Ecto neural progenitor cell (in vitro differentiated cells): ENCODE results near the gene RSRC2.
A peak's percentile ranks its signal among the peaks of the same experiment; 100 is the strongest.
"Not testable (repeated sequence)": the region's sequence is repeated elsewhere in the genome, so short reads cannot be mapped to it uniquely, and the experiment has no call there.

ENCODE experiments used
- DNase-seq: peaks from one replicate; pipeline ENCODE4 v3.0.0-alpha.2; 2018; ENCODE audit warnings: low spot score

Gene RSRC2, protein sequence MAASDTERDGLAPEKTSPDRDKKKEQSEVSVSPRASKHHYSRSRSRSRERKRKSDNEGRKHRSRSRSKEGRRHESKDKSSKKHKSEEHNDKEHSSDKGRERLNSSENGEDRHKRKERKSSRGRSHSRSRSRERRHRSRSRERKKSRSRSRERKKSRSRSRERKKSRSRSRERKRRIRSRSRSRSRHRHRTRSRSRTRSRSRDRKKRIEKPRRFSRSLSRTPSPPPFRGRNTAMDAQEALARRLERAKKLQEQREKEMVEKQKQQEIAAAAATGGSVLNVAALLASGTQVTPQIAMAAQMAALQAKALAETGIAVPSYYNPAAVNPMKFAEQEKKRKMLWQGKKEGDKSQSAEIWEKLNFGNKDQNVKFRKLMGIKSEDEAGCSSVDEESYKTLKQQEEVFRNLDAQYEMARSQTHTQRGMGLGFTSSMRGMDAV

DNA sequence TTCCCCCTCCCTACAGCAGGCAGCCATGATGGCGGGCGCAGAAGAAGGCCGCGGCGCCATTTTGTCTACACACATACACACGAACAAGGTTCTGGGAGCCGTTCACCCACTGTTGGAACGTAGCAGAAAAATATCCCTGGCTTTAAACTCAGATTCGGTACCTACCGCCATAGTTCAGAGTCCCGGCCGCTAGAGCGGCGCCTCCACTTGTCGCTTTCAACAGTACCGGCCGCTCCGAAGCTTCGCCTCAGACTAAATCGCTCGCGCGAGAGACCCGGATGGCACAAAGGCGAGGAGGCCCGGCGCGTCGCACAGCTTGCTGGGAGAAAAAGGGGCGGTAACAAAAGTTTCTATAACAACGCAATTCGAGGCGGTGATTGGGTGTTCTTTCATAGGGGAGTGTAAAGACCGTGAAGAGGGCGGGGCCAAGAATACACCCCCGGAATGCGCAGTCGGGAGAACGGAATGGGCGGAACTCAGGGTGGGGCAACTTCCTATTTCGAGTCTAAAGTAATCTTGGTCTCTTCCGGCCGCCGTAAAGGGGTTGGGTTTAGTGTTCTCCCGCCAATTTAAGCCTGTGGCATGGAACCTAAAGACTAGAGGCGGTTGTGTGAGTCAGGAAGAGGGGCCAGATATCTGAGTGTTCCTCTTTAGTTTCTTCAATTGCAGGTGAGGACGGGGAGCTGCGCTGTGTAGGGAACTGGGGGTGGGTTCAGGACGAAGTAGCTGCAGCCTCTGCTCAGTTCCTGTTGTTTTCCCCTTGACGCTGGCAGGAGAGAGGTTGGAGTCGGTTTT is at the start of gene RSRC2, which contains the start of gene KNTC1:
RSRC2 (minus strand) TSS at position 254 of the 795 bp plus-strand sequence; CDS start at position 171, 83 bp downstream.
KNTC1 (plus strand) TSS at position 567 of the 795 bp plus-strand sequence. CDS start 2,815 bp downstream, outside the sequence.
- peak; percentile 99 for DNase-seq

DNA sequence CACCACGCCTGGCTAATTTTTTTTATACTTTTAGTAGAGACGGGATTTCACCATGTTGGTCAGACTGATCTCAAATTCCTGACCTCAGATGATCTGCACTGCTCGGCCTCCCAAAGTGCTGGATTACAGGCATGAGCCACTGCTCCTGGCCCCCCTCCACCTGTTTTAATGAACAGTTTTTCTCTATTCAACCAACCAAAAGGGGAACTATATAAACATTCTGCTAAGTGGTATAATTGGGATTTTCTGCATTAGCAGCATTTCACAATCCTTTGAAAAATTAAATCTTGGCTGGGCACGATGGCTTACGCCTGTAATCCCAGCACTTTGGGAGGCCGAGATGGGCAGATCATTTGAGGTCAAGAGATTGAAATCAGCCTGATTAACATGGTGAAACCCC is 45.1 kb upstream of the RSRC2 start:
- no peak for DNase-seq

DNA sequence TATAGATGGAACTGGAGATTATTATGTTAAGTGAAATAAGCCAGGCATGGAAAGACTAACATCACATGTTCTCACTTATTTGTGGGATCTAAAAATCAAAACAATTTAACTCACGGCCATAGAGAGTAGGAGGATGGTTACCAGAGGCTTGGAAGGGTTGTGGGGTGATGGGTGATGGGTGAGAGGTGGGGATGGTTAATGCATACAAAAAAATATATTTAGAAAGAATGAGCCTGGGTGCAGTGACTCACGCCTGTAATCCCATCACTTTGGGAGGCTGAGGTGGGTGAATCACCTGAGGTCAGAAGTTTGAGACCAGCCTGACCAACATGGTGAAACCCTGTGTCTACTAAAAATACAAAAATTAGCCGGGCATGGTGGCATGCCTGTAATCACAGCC is 43.3 kb upstream of the RSRC2 start:
- not testable (repeated sequence) for DNase-seq

DNA sequence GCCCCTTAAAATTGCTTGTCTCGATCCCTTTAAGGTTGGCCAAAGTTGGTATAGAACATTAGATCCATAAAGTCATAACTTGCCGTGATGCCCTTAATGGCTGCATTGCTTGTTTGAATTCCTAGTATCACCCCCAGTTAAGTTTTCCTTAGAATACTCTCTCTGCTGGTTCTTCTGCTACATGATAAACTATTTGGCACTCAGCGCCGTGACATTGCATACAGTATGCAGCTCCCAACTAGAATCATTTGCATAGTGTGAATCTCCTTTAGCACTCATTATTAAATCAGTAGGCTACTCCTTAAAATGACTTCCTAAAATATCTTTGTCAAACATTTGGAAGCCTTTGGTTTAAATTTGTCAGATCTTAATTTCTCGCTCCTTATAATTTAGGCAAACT is 42.6 kb upstream of the RSRC2 start:
- no peak for DNase-seq

DNA sequence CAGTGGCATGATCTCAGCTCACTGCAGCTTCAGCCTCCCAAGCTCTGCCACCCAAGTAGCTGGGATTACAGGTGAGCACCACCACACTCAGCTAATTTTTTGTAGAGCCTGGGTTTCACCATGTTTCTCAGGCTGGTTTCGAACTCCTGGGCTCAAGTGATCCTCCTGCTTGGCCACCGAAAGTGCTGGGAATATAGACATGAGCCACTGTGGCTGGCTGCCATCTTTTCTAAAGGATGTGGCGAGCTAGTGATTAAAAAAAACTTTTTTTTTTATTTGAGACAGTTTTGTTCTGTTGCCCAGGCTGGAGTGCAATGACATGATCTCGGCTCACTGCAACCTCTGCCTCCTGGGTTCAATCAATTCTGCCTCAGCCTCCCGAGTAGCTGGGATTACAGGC is 40.1 kb upstream of the RSRC2 start:
- not testable (repeated sequence) for DNase-seq

DNA sequence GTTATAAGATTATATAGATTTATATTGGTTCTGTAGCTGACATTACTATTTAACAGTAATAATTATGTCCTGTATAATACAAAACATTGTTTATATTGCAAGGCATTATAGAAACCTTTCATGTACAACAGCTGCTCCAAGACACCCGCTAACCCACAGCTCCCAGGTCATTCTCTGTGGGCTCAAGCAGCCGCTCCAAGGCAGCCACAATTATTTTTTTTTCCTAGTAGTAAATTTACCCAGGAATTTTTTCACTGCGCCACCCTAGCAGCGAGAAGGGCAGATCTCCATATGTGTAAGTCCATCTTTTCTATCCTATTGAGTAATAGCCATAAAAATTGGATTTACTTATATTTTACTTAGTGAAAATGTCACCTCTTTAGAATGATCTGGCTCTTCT is 36.6 kb upstream of the RSRC2 start:
- DNase-seq = no peak

DNA sequence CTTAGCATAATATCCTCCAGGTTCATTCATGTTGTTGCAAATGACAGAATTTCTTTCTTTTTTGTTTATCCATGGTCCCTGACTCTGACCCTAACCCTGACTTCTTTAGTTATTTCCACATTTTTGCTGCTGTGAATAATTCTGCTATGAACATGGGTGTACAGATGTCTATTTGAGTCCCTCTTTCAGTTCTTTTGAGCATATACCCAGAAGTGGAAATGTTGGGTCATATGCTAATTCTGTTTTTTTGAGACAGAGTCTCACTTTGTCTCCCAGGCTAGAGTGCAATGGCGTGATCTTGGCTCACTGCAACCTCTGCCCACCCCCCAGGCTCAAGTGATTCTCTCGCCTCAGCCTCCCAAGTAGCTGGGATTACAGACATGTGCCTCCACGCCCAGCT is 33.4 kb upstream of the RSRC2 start:
- no peak for DNase-seq

DNA sequence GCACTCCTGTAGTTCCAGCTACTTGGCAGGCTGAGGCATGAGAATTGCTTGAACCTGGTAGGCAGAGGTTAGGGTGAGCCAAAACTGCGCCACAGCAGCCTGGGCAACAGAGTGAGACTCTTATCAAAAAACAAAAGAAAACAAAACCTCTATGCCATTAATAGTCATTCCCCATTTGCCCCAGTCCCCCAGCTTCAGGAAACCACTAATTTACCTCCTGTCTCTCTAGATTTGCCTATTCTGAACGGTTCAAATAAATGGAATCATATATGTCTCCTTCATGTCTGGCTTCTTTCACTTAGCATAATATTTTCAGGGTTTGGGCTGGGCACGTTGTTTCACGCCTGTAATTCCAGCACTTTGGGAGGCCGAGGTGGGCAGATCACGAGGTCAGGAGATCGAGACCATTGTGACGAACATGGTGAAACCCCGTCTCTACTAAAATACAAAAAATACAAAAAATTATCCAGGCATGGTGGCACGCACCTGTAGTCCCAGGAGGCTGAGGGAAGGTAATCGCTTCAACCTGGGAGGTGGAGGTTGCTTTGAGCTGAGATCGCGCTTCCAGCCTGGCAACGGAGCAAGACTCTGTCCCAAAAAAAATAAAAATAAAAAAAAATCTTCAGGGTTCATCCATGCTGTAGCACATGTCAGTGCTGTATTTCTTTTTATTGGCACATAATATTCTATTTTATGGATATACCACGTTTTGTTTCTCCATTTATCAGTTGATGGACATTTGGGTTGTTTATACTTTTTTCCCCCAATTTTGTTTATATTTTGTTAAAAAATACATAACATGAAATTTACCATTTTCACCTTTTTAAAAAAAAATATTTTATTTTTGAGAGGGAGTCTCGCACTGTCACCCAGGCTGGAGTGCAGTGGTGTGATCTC is 32.3 kb upstream of the RSRC2 start:
- DNase-seq = no peak

DNA sequence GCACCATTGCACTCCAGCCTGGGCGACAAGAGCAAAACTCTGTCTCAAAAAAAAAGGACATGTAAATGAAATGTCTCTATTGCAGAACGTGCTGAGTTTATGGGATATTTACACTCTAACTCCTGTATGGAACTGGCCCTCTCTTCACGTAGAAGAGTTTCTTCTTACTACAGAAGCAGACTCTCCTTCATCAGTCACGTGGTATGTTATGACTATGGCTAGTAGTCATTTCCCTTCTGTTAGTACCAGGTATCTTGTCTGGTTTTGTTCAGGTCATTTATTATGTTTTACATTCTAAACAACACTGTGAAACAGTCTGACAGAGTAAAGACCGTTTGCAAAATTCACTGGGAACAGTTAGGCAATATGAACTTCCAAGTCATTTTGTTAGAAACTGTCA is 20.6 kb upstream of the RSRC2 start:
- no peak for DNase-seq

DNA sequence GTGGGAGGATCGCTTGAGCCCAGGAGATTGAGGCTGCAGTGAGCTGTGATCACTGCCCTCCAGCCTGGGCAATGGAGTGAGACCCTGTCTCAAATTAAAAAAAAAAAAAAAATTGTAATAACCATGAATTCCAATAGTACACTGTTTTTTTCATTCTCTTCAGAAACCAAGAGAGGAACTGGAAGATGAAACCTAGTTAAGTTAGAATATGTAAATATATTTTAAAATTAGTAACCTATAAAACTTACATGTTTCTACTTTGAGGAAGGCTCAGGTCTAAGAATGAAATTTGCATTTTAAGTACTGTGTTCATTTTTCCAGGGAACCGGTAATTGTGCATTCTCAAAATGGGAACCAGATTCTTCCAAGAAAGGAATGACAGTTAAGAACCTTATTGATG is 19.1 kb upstream of the RSRC2 start:
- no peak for DNase-seq

DNA sequence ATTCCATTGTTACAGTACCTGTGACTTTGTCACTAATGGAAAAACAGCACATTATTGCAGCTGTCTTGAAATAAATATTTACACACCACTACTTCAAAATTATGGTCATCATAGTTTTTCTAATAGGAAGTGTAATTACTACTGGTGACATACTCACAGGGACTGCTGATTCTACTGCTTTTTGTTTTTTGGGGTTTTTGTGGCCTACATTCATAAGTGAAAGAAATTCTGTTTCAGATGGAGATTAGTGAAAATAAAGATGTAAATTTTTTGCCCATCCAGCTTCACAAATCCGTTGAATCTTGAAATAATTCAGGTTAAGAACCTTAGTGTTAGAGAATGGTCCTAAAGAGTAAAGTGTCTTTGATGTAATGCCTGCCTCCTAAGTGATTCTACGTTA is 17.8 kb upstream of the RSRC2 start:
- no peak for DNase-seq

DNA sequence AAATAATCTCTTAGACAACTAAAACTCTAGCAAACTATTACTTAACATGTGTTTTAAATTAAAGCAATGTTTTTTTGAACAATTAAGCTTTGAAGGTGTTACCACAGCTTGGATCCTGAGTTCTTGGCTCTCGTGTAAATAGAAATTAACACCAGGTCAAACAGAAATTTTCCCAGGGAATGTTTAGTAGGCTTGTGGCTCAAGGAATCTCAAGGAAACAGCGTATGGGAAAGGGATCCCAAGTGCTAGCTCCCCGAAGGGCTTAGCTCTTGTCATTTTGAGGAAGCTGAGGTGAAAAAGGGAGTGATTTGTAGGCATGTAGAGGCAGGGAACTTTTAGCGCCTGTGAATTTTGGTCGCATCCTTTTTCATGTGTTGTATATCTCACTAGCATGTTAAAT is 11.8 kb upstream of the RSRC2 start:
- no peak for DNase-seq

DNA sequence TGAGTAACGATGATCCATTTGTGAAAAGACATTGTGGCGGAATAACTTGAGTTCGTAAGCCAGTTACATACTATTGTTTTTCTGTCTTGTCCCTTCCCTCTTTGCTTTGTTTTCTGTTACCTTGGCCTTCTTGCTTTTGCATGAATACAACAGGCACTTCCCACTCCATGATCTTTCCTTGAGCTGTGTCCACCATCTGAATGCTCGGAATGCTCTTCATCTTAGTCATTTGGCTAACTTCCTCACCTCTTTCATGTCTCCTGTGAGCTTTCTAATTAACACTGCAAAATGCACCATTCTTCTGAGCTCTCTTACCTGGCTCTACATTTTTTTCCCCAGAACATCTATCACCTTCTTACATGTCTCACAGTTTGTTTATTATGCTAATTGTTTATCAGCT is 10.3 kb upstream of the RSRC2 start:
- no peak for DNase-seq

DNA sequence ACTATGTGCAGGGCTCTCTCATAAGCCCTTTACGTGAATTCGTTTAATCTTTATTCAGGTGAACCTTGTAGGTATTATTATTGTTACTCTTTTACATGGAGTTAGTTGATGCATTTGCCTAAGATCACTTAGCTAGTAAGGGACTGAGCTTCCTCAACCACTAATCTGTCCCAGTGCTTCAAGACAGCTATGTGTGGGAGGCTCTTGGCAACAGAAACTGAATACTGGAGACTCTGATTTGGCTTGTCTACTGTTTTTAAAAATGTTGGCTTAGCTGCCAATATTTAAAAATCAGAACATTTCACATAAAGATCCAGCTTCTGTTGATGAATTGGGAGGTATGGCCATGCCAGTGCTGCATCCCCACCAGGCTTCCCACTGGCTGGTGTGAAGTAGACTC is 7.1 kb upstream of the RSRC2 start:
- no peak for DNase-seq

DNA sequence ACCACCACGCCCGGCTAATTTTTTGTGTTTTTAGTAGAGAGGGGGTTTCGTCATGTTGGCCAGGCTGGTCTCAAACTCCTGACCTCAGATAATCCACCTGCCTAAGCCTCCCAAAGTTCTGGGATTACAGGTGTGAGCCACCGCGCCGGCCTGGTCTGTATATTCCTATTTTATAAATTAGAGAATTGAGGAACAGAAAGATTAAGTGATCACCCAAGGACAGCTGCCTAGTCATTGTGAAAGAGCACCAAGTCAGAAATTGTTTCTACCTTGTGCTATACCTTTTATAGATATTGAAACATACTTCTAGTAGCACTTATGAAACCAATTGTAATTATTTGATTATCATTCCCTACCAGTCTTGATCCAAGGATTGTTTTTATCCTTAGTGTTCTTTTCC is 2.3 kb upstream of the RSRC2 start:
- DNase-seq = no peak

DNA sequence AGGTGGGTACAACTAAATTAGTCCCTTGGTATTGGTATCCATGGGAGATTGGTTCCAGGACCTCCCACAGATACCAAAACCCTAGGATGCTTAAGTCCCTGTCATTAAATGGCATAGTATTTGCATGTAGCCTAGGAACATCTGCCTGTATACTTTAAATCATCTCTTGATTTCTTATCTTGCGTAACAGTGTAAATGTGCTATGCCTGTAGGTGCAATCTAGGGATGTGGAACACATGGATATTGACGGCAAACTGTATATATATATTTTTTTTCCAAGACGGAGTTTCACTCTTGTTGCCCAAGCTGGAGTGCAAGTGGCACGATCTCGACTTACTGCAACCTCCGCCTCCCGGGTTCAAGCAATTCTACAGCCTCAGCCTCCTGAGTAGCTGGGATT is 1.8 kb upstream of the RSRC2 start:
- no peak for DNase-seq

DNA sequence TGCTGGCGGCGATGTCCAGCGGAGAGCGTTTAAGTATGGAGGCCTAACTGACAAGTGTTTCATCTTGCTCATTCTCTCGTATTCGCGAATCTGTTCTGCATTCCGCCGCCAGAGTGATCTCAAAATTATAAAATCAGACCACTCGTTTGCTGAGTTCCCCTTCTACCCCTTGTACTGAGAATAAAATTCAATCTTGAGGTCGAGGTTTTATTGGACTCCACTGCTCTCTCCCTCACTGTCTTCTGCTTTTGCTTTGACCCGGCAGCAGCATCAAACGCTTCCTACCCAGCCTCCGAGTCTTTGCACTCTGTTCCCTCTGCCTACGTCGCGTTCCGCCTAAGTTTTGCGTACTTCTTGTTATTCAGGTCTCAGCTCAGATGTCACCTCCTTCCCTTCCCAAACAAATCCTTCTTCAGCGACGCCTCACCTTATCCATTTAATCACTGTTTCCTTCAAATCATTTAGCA is 775 bp upstream of the RSRC2 start:
- DNase-seq = no peak

DNA sequence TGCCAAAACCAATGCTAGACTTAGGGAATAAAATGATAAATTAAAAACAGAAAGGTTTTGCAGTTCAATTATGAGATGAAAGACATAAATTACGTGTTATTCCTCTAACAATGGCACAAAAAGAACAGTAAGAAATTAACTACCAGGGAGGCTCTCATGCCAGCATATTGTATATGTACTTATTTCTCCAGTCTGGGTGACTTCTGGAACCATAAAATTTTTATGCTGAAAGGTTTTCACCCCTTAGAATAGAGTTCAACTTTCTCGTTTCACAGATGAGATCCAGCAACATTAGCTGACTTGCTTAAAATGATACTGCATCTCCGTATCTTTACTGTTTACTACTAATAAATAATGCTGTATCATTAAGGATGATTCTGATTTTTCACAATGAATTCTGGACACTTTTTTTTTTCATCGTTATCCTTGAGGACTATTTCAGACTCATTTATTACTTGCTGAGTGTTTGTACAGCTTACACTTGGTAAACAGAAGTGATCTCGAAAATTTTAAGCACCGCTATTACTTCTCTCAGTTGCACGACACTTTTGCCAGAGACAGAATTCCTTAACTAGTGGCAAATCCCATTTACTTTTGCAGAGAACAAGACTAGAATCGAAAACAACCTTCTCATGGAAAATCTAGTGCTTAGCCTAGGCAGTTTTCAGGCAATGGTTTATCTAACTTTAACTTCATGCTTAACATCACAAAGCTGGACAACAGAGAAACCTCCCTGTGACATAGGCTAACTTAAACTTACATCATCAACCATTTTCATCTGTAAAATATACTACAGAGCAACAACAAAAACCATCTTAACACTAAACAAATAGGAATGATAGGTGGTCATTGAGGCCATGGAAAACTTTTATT is 2.7 kb downstream of the RSRC2 start:
- no peak for DNase-seq

DNA sequence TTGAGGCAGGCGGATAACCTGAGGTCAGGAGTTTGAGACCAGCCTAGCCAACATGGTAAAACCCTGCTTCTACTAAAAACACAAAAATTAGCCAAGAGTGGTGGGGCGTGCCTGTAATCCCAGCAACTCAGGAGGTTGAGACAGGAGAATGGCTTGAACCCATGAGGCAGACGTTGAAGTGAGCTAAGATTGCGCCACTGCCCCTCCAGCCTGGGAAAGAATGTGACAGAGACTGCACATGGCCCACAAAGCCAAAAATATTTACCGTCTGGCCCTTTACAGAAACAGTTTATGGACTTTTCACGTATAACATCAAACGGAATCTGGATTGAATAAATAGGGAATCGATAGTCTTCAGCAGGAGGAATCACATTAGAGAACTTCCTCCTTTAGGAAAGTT is 3.5 kb downstream of the RSRC2 start:
- no peak for DNase-seq

DNA sequence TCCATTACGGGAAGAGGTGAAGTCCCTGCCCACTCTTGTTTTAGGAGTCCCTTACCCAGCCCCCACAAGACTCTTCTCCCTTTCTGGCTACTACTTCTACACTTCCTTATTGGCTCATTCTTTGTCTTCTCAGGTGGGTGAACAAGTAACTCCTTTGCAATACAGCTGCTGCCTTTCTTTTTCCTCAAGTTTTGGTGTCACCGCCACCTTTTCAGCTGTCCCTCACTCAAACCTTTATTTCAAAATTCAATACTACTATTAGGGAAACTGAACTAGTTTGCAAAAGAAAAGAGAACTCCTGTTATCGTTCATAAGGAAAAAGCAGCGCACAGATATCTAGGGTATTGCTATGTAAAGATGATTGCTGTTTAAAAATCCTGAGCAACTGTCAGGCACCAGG is 6.1 kb downstream of the RSRC2 start:
- no peak for DNase-seq

DNA sequence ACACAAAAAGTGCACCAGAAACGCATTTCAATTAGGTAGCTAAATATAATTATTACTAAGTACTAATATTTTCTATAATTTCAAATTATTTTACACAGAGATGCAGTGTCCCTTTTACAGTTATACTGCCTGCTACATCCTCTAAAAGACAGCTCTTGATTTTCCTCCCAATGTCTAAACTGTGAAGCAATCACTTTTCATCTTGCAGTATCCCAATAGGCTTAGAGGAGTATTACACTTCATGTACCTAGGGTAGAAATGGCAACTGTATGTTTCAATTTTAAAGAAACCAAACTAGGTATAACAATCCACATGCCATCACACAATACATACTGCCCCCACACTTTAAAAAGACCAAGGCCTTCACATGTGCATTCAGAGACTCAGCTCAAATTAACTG is 7.3 kb downstream of the RSRC2 start:
- no peak for DNase-seq
